Ishikawa (cell line): ENCODE data around the gene STT3B.

Experiments used
- CEBPB ChIP-seq: IDR thresholded peaks from 2 replicates; pipeline ENCODE4 v1.6.1; 2012
- EP300 ChIP-seq: IDR thresholded peaks from 2 replicates; pipeline ENCODE4 v1.6.1; 2012; ENCODE audit warnings: borderline replicate concordance
- RAD21 ChIP-seq: IDR thresholded peaks from 2 replicates; pipeline ENCODE4 v1.6.1; 2012; ENCODE audit warnings: low read depth
- REST ChIP-seq: IDR thresholded peaks from 2 replicates; pipeline ENCODE4 v1.6.1; 2012; ENCODE audit warnings: low read depth, mild to moderate bottlenecking
- TAF1 ChIP-seq: IDR thresholded peaks from 2 replicates; pipeline ENCODE4 v1.6.1; 2012; ENCODE audit warnings: low read depth, mild to moderate bottlenecking
- TEAD4 ChIP-seq: IDR thresholded peaks from 2 replicates; pipeline ENCODE4 v1.6.1; 2012

- TF ChIP-seq EP300 (no peak), RAD21 (no peak), TEAD4 (no peak), TAF1 (no peak), CEBPB (no peak), REST (no peak)
These were observed 18.9 kb downstream of the STT3B start for GRCh38 chr3:31551646-31552045.
